Gastroesophageal sphincter (tissue), 4 donors: ENCODE measurements around the gene FSD1L. TPM values are rescaled to one million over a fixed set of nuclear protein-coding genes. Genes with fewer than 3 reads are reported as not detected.
"Not testable (repeated sequence)": the region's sequence is repeated elsewhere in the genome, so short reads cannot be mapped to it uniquely, and the experiment has no call there.

Experiments used
- ATAC-seq: fragments of 150-250 bp; one replicate; pipeline ENCODE4 v1.9.1; 2016; ENCODE audit warnings: mild to moderate bottlenecking, moderate library complexity
- H3K27ac ChIP-seq, 4 donors: fragments of 200-600 bp; sonication (generic) in 3 of 4; 1 replicate in 3 of 4; 2 replicates in 1 of 4; pipeline ENCODE4 v1.5.1; 2016 to 2019
- H3K27me3 ChIP-seq: fragments of 200-600 bp; sonication (generic); one replicate; pipeline ENCODE4 v1.5.1; 2019
- H3K36me3 ChIP-seq, 2 donors: fragments of 200-600 bp; sonication (generic); one replicate each; pipeline ENCODE4 v1.5.1; 2019; ENCODE audit warnings: control low read depth in 1 of 2
- H3K4me1 ChIP-seq, 3 donors: fragments of 200-600 bp; sonication (generic); 1 replicate in 2 of 3; 2 replicates in 1 of 3; pipeline ENCODE4 v1.5.1; 2016 to 2019; ENCODE audit warnings: control low read depth in 2 of 3
- H3K4me3 ChIP-seq, 2 donors: fragments of 200-600 bp; sonication (generic); one replicate each; pipeline ENCODE4 v1.5.1; 2019; ENCODE audit warnings: mild to moderate bottlenecking in 1 of 2, moderate library complexity in 1 of 2
- H3K9me3 ChIP-seq, 3 donors: fragments of 200-600 bp; sonication (generic); one replicate each; pipeline ENCODE4 v1.5.1; 2017 to 2019; ENCODE audit warnings: control low read depth in 2 of 3
- EP300 ChIP-seq: sonication (generic); formaldehyde crosslinking; IDR thresholded peaks from one replicate; pipeline ENCODE4 v1.6.1; 2017; ENCODE audit warnings: antibody characterized with exemption, mild to moderate bottlenecking
- POLR2A ChIP-seq, 2 donors: fragments of 450-650 bp; IDR thresholded peaks; one replicate each; pipeline ENCODE4 v1.6.1; 2017; ENCODE audit warnings: antibody characterized with exemption in 2 of 2, mild to moderate bottlenecking in 2 of 2, moderate library complexity in 1 of 2
- POLR2AphosphoS5 ChIP-seq: sonication (generic); formaldehyde crosslinking; IDR thresholded peaks from one replicate; pipeline ENCODE4 v1.6.1; 2017; ENCODE audit warnings: antibody characterized with exemption
- WGBS, 2 donors: methylation state at CpG; one replicate each; pipeline ENCODE4 v1.1.5; 2018; ENCODE audit warnings: low coverage in 1 of 2; 5-methylcytosine and 5-hydroxymethylcytosine counted together
- total RNA-seq, 4 donors: library from RNA; depleted of rRNA; stranded (reverse); fragments of >200 nt; gene quantifications; one replicate each; pipeline ENCODE4 v1.1.0, GENCODE V29; 2016
- TF ChIP-seq, protein P1 (sequence below), 4 experiments: fragments of 200-600 bp in 2 of 4; fragments of 450-650 bp in 2 of 4; sonication (generic) in 1 of 4; IDR thresholded peaks; one replicate each; pipeline ENCODE4 v1.5.1; 2017 to 2019; ENCODE audit warnings: antibody characterized with exemption in 4 of 4, mild to moderate bottlenecking in 2 of 4, moderate library complexity in 2 of 4

Gene FSD1L
- total RNA-seq, 4 donors from 2014 or later: 2.7 to 10.0 (median 3.4) TPM

DNA sequence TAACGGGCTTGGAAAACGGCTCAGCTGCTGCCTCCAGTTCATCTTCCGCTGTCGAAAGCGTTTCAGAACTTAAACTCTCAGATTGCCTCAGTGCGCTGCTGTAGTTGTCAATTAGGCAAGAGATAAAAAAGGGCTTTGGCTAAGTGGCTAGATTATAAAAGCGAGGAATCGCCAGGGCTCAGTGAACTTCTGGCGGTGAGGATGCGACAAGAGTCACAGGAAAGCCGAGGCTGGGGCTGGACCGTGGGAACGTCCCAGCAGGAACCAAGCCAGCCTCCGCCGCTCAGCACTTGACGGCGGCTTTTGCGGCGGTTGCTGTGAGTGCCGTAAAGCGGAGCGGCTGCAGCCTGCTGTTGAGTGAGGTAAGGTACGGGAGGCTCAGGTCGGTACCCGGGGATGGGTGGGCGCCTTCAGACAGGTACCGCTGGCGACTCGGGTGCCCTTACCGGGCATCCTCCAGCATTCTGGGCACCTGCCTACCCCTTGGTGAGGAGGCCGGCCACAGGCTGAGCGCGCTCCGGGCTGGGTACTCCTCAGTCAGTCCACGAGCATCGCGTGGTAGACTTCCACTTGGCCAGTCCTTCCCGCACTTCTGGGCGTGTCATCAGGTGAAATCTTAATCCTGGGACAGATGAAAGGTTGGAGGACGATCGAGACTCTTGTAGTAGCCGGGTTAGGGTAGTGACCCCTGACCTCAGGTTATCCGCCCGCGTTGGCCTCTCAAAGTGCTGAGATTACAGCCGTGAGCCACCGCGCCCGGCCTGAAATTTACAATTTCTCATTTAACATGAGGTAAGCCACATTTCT, 110.2 kb downstream of the FSD1L start, which contains the start of gene FKTN:
Gene FKTN, plus strand, starts transcription at position 328 of the 807 bp plus-strand sequence. CDS start 16,902 bp downstream, outside the sequence.
- no peaks in the 10 kb centered on the region for H3K27me3 ChIP-seq
- H3K27ac ChIP-seq: peak within 1 kb of the TSS in 3 of 4 donors; percentile 67 to 74 (median 73)
- WGBS, 2 donors: 0 to 1% methylated on average over 15 to 27 of the region's 49 CpGs
- H3K36me3 ChIP-seq: peaks cover 0 to 12% of the 10 kb centered on the region in 2 donors
- TF ChIP-seq POLR2AphosphoS5 (peak; percentile 48), EP300 (no peak), POLR2A (IDR thresholded peaks at IDR 0.05) (no peak)
- TF ChIP-seq, protein P1, sequence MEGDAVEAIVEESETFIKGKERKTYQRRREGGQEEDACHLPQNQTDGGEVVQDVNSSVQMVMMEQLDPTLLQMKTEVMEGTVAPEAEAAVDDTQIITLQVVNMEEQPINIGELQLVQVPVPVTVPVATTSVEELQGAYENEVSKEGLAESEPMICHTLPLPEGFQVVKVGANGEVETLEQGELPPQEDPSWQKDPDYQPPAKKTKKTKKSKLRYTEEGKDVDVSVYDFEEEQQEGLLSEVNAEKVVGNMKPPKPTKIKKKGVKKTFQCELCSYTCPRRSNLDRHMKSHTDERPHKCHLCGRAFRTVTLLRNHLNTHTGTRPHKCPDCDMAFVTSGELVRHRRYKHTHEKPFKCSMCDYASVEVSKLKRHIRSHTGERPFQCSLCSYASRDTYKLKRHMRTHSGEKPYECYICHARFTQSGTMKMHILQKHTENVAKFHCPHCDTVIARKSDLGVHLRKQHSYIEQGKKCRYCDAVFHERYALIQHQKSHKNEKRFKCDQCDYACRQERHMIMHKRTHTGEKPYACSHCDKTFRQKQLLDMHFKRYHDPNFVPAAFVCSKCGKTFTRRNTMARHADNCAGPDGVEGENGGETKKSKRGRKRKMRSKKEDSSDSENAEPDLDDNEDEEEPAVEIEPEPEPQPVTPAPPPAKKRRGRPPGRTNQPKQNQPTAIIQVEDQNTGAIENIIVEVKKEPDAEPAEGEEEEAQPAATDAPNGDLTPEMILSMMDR (IDR thresholded peaks at IDR 0.05): peak in 1 of 4 experiments; percentile 22
- peak; percentile 97 for ATAC-seq
- H3K4me1 ChIP-seq: peaks cover 0 to 12% (median 6%) of the 10 kb centered on the region in 3 donors
- H3K9me3 ChIP-seq: no peaks in the 10 kb centered on the region
- peak within 1 kb of the TSS; percentile 82 to 90 for H3K4me3 ChIP-seq

DNA sequence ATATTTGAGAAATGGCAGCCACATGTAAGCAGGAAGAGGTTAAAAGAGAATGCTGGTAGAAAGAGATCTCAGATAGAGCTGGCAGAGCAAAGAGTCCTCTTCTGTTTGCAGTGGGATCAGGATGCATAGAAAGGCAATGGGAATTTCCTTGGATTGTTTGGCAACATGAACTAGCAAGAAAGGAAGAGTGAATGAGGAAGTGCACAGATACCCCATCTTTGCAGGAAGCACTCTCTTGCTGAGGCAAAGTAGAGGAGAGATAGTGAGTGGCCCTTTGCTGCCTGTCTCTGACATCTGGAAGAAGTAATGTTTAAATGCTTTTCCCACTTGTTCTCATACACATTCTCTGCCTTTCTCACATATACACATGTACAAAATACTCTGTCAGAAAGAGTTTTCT, 124.6 kb downstream of the FSD1L start:
- no peak for ATAC-seq
- Histone ChIP-seq H3K4me3 (no peak overlapping the region), H3K9me3 (peaks cover 0 to 14% (median 0%) of the 10 kb centered on the region in 3 donors), H3K36me3 (peaks cover 0 to 38% of the 10 kb centered on the region in 2 donors), H3K4me1 (no peaks in the 10 kb centered on the region), H3K27ac (no peak overlapping the region), H3K27me3 (no peaks in the 10 kb centered on the region)
- TF ChIP-seq POLR2A (IDR thresholded peaks at IDR 0.05) (no peak), EP300 (no peak), POLR2AphosphoS5 (no peak)
- TF ChIP-seq, protein P1 (IDR thresholded peaks at IDR 0.05): no peak

DNA sequence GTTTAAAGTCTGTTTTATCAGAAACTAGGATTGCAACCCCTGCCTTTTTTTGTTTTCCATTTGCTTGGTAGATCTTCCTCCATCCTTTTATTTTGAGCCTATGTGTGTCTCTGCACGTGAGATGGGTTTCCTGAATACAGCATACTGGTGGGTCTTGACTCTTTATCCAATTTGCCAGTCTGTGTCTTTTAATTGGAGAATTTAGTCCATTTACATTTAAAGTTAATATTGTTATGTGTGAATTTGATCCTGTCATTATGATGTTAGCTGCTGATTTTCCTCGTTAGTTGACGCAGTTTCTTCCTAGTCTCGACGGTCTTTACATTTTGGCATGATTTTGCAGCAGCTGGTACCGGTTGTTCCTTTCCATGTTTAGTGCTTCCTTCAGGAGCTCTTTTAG, 132.1 kb downstream of the FSD1L start:
- not testable (repeated sequence) for ATAC-seq, H3K4me1 ChIP-seq, H3K4me3 ChIP-seq, H3K27me3 ChIP-seq, H3K9me3 ChIP-seq, H3K27ac ChIP-seq
- peaks cover 0 to 27% of the 10 kb centered on the region in 2 donors for H3K36me3 ChIP-seq
- 80 to 92% methylated on average over 1 to 2 of the region's 6 CpGs for WGBS, 2 donors

DNA sequence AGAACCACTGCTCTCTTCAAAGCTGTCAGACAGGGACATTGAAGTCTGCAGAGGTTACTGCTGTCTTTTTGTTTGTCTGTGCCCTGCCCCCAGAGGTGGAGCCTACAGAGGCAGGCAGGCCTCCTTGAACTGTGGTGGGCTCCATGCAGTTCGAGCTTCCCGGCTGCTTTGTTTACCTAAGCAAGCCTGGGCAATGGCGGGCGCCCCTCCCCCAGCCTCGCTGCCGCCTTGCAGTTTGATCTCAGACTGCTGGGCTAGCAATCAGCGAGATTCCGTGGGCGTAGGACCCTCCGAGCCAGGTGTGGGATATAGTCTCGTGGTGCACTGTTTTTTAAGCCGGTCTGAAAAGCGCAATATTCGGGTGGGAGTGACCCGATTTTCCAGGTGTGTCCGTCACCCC, 133.7 kb downstream of the FSD1L start:
- H3K27ac ChIP-seq, H3K27me3 ChIP-seq, H3K4me1 ChIP-seq, H3K9me3 ChIP-seq, ATAC-seq, H3K4me3 ChIP-seq: not testable (repeated sequence)
- peaks cover 0 to 14% of the 10 kb centered on the region in 2 donors for H3K36me3 ChIP-seq
- 100% methylated on average over 1 of the region's 16 CpGs; no CpG with 5 or more reads in 1 of the 2 donors for WGBS, 2 donors

DNA sequence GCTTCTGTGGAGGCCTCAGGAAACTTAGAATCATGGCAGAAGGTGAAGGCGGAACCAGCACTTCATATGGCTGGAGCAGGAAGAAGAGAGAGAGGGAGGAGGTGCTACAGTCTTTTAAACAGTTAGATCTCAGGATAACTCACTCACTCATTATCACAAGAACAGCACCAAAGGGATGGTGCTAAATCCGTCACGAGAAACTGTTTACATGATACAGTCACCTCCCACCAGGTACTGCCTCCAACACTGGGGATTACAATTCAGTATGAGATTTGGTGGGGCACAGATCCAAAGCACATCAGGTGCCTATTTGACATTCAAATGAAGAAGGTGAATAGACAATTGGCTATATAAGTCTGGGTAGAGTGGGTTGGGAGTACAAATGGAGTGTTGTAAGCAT, 145.3 kb downstream of the FSD1L start:
- no peak overlapping the region for H3K27ac ChIP-seq
- no peak overlapping the region for H3K4me3 ChIP-seq
- H3K4me1 ChIP-seq: no peaks in the 10 kb centered on the region
- no peaks in the 10 kb centered on the region for H3K27me3 ChIP-seq
- peaks cover 0 to 71% of the 10 kb centered on the region in 2 donors for H3K36me3 ChIP-seq
- no peak for ATAC-seq
- H3K9me3 ChIP-seq: peaks cover 0 to 11% (median 0%) of the 10 kb centered on the region in 3 donors
- WGBS, 2 donors: 80 to 91% methylated on average over 2 to 3 of the region's 3 CpGs
- no peak for TF ChIP-seq EP300
- no peak for TF ChIP-seq POLR2AphosphoS5
- TF ChIP-seq POLR2A (IDR thresholded peaks at IDR 0.05): no peak

Other genes with a start within 250 kb of the FSD1L start
- 10 to 100 TPM; 27.9 to 49.1 (median 30.6) TPM for gene SLC44A1, start 203.4 kb upstream of the FSD1L start, total RNA-seq
- 10 to 100 TPM in 2 of 4 donors, 1 to 10 TPM in 2; 5.7 to 44.3 (median 9.0) TPM for gene FKTN, start 110.1 kb downstream of the FSD1L start, total RNA-seq
- not detected for gene TAL2, start 214.4 kb downstream of the FSD1L start, total RNA-seq
- 10 to 100 TPM in 1 of 4 donors, 1 to 10 TPM in 3; 8.6 to 11.3 (median 9.3) TPM for gene TMEM38B, start 246.5 kb downstream of the FSD1L start, total RNA-seq